Middle frontal gyrus (tissue), 1 donor: ENCODE measurements around the gene GLG1.
"Not testable (repeated sequence)": the region's sequence is repeated elsewhere in the genome, so short reads cannot be mapped to it uniquely, and the experiment has no call there.

ENCODE experiments used
- DNase-seq: peaks from one replicate; pipeline ENCODE4 v3.0.0-alpha.2; 2015; ENCODE audit warnings: low spot score; ENCODE audit errors: extremely low spot score

The GLG1 gene

GRCh38 chr16:74575807-74576643 is 30.9 kb downstream of the GLG1 start:
- DNase-seq: no peak

- DNase-seq: no peak
Measured at GRCh38 chr16:74575175-74575806, 31.6 kb downstream of the GLG1 start.

GRCh38 chr16:74574146-74574545 is 32.8 kb downstream of the GLG1 start:
- DNase-seq: no peak

- no peak for DNase-seq
Measured at GRCh38 chr16:74573622-74574021, 33.3 kb downstream of the GLG1 start.

GRCh38 chr16:74570412-74571301 is 36.3 kb downstream of the GLG1 start:
- DNase-seq: no peak

GRCh38 chr16:74568961-74569631 is 37.8 kb downstream of the GLG1 start:
- DNase-seq: no peak

GRCh38 chr16:74567901-74568300 is 39.0 kb downstream of the GLG1 start:
- no peak for DNase-seq

GRCh38 chr16:74565378-74565777 is 41.5 kb downstream of the GLG1 start:
- DNase-seq: no peak

GRCh38 chr16:74564451-74564984 is 42.4 kb downstream of the GLG1 start:
- no peak for DNase-seq

- no peak for DNase-seq
Measured at GRCh38 chr16:74563828-74564263, 43.1 kb downstream of the GLG1 start.

- no peak for DNase-seq
Measured at GRCh38 chr16:74562117-74562516, 44.8 kb downstream of the GLG1 start.

- DNase-seq: no peak
Measured at GRCh38 chr16:74561626-74562025, 45.3 kb downstream of the GLG1 start.

GRCh38 chr16:74560912-74561311 is 46.0 kb downstream of the GLG1 start:
- no peak for DNase-seq

GRCh38 chr16:74558873-74559272 is 48.0 kb downstream of the GLG1 start:
- no peak for DNase-seq

- no peak for DNase-seq
Measured at GRCh38 chr16:74557275-74557674, 49.6 kb downstream of the GLG1 start.

- no peak for DNase-seq
Measured at GRCh38 chr16:74556375-74556922, 50.5 kb downstream of the GLG1 start.

GRCh38 chr16:74552357-74552756 is 54.6 kb downstream of the GLG1 start:
- DNase-seq: not testable (repeated sequence)

GRCh38 chr16:74550227-74551019 is 56.5 kb downstream of the GLG1 start:
- DNase-seq: not testable (repeated sequence)

- not testable (repeated sequence) for DNase-seq
Measured at GRCh38 chr16:74546112-74546511, 60.8 kb downstream of the GLG1 start.
